Thyroid gland (tissue), 4 donors: ENCODE measurements around the gene MUCL3.

Experiments used
- CTCF ChIP-seq, 6 experiments: fragments of 200-600 bp in 3 of 6; fragments of 450-650 bp in 3 of 6; sonication (generic) in 3 of 6; IDR thresholded peaks; one replicate each; pipeline ENCODE4 v1.5.1; 2016 to 2019; ENCODE audit warnings: antibody characterized with exemption in 6 of 6, mild to moderate bottlenecking in 2 of 6, inconsistent platforms in 1 of 6, moderate library complexity in 1 of 6
- POLR2A ChIP-seq, 2 donors: fragments of 450-650 bp; IDR thresholded peaks; one replicate each; pipeline ENCODE4 v1.6.1; 2017; ENCODE audit warnings: antibody characterized with exemption in 2 of 2, mild to moderate bottlenecking in 2 of 2, moderate library complexity in 1 of 2

GRCh38 chr6:30966154-30966553 is 25.4 kb downstream of the MUCL3 start:
- no peak for TF ChIP-seq CTCF (IDR thresholded peaks at IDR 0.05)
- no peak for TF ChIP-seq POLR2A (IDR thresholded peaks at IDR 0.05)
